NCI-H2081 (cell line): ENCODE measurements around the gene OSBPL8.

Experiments
- DNase-seq, 2 experiments: peaks; one replicate each; lab custom pipeline; 2025; lab: John Stamatoyannopoulos, UW

Gene OSBPL8

DNA sequence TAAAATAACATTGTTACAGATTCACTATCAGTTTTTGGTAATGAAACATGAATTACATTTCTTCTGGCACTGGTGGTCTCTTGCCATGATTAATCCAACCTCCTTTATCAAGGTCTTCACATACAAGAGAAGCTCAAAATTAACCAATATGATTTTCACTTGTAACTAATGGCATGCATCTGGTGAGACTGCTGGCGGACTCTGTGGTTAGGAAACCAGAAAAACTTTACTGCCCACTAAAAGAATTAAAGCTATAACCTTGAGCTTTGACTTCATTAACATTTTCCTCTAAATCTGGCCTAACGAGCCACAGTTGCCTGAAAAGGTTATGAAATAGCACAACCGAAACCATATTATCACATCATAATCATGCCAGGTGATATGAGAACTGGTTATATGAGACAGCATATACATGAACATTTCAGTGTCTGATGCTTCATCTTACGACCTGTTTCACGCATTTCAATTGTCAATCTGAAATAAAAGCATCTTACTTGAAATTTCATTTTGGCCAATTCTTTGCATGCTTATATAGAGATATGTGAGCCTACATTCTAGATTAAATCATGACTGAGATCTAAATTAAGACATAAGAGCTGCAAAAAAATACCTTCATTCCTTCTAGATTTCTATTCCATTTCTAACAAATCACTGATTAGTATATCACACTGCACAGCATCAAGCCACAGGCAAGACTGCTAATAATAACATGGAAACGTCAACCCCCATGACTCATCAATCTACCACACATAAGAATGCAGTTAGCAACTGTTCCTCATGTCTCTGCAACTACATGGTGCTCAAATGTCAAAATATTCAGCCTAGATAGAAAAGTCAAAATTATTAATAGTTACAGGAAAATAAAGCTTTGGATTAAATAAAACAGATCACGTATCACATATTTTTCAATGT is 89.3 kb downstream of the OSBPL8 start:
- DNase-seq: no peak

DNA sequence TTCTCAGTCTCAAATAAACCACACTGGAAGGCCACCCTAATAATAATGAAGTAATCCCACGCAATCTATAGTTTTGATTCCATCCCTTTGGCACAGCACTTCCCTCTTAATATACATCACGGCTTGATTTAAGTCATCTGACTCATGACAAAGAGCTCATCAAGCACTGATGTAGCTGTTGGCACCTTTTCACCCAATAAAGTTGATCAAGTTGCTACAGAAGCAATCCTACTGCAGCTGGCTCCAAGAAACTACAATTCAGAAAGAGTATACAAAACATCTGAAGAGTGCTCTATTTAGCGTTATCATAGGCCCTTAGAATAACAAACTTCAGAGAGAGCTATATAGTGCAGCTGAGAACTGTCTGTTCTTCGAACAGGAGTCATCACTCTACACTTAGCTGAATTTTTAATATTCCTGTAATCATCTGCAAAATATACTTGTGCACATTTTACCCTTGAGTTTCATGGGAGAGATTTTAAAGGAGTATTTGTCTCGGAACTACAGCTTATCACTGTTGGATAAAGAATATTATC is 94.9 kb downstream of the OSBPL8 start:
- DNase-seq: no peak

DNA sequence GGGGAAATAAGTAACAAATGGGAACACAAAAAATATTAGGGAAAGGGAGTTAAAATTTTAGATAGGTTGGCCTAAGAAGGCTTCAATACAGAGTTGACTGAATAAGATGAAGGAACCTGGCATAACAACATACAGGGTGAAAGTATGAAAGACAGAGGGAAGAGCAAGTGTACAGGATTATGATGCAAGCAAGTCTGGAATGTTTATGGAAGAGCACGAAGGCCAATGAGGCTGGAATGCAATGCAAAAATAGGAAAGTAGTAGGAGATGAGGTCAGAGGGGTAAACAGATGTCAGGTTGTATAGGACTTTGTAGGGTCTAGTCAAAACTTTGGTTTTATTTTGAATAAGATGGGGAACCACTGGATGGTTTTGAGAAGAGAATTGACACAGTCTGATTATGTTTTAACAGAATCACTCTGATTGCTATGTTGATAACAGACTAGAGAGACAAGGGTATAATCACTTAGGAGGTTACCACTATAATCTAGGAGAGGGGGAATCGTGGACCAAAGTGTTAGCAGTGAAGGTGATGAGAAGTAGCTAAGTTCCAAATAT is 96.8 kb downstream of the OSBPL8 start:
- DNase-seq: no peak

DNA sequence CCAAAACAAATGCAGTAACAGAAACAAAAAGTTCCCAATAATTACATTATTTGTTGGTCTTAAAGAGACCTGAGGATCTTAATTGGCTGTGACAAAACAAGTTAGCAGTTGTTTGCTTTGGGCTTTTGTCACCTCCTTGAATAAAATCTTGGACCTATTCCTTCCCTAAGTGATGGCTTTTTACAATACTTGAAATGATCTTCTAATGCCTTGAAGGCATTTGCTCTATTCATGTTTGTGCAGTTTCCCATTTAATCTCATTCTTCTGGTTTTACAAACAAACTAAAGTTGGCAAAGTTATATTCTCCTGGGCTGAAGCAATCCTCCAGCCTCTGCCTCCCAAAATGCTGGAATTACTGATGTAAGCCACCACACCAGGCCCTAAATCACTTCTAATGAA is 98.8 kb downstream of the OSBPL8 start:
- no peak for DNase-seq

DNA sequence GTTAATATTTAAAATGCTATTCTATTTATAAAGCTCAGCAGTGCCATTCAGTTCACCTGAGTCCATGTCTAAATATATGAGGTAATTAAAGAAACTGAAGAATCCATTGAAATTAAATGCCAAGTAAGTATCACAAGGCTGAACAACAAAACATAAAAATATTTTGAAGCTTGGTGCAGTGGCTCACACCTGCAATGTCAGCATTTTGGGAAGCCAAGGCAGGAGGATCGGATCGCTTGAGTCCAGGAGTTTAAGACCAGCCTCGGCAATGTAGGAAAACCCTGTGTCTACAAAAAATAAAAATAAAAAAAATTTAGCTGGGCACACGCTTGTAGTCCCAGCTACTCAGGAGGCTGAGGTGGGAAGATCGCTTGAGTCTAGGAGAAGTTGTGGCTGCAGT is 101.8 kb downstream of the OSBPL8 start:
- no peak for DNase-seq

DNA sequence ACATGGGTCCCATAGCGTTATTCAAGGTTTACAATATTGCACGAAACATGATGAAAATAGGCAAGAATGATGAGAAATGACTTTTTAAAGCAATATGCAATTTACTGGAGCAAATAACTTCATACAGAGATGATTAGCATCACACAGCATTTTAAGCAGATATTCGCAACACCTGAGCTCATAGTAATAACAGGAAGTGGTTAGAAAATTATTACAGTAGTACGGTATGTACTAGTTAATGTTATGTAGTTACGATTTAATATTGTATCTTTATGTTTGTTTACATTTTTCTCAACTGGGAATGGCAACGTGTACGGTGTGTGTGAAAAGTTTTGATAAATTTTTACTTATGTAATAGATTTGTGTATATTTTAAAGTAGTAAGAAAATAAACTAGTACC is 102.6 kb downstream of the OSBPL8 start:
- DNase-seq: no peak

DNA sequence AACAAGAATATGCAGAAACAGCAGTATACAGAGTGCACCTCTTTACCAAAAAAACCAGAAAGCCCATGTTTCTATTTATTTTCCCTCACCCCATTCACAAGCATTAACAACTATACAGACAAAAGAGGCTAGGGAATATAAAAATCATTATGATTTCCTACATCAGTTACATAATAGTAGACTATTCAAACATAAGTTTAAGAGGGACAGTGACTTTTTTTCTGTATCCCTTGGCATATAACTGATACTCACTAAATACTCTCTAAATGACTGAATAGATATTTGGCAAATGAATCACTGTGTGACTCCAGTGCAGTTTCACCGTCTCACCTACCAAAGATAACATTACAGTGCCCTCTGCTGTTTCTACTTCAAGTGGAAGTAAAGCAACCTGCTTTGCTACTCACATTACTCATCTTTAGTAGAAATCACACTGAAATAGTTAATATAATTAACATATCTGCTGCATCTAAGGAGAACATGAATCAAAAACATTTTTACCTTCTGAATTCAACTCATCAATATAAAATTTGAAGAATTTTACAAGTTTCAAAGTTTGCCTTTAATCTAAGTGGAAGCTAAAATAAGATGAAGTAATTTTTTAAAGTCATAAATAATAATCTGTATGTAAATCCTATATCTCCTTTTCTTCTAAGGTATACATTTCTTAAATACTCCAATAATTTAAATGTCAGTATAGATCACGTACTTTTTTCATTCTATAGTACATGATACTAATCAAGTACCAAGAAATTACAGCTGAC is 103.8 kb downstream of the OSBPL8 start:
- DNase-seq: peak; percentile 42 to 51

DNA sequence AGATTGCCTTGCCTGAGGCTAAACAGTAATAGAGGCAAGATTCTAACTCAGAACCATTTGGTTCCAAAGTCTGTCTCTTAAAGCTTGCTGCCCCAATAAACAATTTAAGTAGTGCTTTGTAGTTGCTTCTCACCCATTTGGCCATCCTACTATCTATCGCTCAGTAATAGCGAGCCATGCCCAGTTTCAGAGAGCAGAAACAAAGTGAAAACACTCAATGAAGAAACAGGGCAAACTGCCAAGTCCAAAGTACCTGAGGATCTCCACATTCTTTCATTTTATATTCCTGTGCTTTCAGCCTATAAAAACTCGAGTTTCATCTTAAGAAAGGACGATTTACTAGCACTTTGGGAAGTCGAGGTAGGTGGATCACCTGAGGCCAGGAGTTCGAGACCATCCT is 108.0 kb downstream of the OSBPL8 start:
- DNase-seq: no peak

DNA sequence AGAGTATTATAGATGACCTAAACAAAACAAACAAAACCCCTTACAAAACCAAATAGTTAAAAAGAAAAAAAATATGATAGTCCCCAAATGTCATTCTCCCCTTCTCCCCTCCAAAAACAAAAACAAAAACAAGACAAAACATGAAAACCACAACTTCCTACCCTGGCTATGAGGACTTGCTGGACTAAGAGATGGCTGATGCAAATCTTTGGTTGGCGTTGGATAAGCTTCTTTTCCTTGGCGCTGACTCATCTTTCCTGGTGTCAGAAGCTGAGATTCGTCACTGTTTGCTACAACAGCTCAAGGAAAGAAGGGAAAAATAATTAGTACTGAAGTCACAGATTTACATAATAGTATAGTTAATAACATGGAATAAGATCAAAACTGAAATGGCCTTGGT is 108.9 kb downstream of the OSBPL8 start:
- DNase-seq: no peak

DNA sequence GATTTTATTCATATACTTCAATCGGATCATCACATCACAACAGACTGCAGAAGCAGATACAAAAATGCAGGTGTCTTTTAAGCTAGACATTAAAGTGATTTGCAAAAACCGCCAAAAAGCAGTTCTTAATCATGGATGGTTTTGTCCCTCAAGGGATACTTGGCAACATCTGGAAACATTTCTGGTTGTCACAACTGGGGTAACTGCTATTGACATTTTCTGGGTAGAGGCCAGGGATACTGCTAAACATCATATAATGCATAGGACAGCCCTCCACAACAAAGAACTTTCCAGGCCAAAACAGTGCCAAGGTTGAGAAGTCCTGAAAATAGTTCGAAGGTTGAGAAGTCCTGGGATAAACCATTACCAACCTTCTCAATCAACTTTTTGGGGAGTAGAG is 109.6 kb downstream of the OSBPL8 start:
- DNase-seq: no peak

DNA sequence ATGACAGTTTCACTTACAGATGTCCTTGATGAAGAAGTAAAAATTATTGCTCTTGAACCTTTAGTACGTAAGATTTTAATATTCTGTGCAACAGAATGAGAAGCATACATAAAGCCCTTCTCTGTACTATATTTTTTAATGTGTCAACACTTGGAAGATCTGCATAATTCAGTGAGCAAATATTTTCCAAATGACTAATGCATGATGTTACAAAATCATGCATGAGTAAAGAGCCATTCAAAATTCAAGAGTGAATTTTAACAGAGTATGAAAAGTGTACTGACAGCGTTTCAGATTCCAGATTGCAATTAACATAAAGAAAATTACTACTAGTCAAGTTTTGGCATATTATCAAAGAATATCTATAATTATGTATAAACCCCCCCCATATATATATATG is 110.0 kb downstream of the OSBPL8 start:
- no peak for DNase-seq

DNA sequence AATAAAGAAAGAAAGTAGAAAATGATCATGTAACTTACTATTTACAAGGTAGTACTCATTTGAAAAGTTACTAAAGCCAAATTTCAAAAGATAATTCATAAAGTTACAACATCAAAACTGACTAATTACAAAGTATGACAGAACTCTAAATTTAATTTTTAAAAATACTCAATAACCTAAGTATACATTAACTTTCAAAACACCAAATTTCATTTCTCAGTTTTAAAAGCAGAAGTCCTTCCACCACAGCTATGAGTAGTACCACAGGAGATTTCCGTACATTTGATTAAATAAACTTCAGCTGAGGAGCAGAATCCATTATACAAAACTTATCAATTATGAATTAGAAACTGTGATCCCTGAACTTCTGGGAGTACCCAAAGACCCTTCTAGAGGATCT is 110.6 kb downstream of the OSBPL8 start:
- no peak for DNase-seq

DNA sequence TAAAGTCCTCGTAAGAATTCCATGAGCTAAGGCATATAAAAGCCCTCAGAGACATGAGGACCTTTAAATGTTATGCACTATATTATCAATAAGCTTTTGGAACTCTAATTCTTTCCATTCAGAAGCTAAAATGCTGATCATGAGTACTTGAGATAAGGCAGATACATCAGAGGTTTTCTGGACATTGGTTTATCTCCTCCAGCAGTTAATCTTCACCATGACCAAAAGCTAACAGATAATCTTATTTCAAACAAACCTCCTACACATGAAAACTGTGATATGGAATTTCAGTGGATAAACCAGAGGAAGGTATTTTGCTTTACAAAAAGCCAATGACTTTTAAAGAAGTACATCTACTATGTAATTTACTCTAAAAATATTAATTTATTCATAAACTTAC is 113.5 kb downstream of the OSBPL8 start:
- DNase-seq: no peak

DNA sequence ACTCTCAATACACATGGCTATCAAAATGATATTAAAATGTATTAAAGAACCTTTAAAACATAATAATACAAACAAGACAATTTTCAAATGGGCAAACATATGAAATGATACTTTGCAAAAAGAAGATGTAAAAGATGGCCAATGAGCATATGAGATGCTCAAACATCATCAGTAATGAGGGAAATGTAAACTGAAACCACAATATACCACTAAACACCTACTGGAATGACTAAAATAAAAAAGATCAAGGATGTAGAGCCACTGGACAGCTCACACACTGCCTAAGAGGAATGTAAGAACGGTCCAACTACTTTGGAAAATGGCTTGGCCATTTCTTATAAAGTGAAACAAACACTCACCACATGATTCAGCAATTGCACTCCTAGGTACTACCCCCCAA is 114.1 kb downstream of the OSBPL8 start:
- no peak for DNase-seq

DNA sequence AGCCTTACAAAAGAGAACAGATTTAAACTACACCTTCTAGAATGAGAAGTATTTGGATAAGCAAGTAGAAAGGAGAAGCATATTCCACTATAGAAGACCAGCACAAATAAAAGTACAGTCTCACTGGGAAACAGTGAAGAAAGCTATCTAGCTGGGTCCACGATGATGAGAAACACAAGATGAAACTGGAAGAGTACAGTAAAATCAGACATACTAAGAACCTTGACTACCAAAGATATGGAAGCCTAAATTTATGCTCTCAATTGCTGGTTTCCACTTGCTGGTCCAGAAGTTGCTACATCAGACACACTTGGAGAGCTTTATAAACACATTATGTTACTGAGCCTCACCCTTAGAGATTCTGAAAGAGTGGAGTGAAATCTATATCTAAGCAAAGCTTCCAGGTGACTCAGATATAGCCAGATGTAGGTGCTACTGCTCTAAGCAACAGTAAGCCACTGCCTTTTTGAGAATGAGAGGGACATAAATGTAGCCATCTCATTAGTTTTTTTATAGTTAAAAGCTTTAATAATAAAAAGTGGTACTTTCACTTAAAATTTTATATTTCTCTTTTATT is 115.1 kb downstream of the OSBPL8 start:
- no peak for DNase-seq

DNA sequence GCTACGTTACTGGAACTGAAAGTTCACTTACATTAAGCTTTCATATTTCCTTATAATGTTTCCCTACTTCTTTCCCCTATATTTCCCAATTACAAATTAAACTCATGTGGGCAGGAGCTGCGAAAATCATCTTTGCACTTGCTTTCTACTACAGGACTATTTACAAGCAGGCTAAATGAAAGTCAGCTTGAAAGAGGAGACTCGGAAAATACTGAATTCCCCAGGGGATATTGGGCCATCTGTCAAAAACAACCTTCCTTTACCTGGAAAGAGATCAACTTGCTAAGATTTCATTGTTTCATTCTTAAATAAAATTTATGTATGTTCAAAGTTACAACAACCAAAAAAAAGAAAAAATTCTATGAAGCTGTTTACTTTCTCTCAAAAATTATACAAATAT is 118.6 kb downstream of the OSBPL8 start:
- no peak for DNase-seq

DNA sequence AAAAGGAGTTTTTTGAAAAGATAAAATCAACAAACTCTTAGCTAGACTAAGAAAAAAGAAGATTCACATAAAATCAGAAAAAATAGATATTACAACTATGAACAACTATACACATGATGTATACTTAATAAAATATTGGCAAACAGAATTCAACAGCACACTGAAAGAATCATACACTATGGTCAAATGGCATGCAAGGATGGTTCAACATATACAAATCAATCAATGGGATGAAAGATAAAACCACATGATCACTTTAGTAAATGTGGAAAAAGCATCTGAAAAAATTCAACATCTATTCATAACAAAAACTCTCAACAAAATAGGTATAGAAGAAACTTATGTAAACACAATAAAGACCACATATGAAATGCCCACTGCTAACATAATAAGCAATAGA is 126.8 kb downstream of the OSBPL8 start:
- DNase-seq: no peak

DNA sequence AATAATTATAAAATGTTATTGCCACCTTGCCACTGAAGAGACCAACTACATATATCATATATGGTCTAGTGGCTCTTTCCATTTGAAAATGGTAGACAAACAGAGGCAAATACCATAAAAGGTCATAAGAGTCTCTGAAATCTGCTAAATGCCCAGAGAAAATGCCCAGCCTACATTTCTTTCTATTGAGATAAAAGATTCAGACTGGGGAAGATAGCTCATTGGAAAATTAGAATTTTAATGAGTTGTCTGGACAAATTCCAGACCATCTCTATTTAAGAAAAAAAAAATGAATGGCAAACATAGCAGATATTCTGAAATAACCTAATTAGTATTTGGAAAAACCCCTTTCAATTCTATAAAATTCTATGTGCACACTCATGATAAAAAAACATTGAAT is 131.5 kb downstream of the OSBPL8 start:
- no peak for DNase-seq

DNA sequence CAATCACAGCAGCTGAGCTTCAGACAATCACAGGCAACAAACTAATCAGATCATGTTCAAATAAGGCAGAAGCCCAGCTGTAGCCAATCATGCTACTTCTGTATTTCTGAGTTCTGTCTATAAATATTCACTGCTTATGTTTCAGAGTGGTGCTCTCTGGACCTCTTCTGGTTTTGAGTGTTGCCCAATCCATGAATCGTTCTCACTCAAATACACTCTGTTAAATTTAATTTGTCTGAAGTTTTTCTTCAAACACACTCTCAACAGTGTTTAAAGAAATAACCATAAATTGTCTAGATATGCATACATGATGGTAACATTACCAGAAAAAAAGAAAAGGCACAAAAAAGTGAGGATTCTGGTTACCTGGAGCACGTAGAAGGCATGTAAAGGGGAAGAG is 133.4 kb downstream of the OSBPL8 start:
- no peak for DNase-seq

DNA sequence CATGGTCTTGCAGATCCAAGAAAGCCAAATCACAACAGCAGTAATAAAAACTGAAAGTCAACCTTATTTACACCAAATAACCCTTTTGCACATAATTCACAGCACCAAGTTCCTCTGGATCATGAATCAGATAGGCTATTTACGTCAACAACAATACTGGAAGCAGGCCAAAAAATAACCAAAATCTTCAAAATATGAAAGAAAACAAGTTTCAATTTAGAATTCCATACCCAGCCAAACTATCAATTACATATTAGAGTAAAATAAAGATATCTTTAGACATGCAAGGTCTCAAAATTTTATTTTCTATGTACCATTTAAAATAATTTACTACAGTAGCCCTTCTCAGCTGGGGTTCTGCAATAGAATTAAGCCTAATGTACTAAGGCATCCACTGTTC is 134.6 kb downstream of the OSBPL8 start:
- no peak for DNase-seq

DNA sequence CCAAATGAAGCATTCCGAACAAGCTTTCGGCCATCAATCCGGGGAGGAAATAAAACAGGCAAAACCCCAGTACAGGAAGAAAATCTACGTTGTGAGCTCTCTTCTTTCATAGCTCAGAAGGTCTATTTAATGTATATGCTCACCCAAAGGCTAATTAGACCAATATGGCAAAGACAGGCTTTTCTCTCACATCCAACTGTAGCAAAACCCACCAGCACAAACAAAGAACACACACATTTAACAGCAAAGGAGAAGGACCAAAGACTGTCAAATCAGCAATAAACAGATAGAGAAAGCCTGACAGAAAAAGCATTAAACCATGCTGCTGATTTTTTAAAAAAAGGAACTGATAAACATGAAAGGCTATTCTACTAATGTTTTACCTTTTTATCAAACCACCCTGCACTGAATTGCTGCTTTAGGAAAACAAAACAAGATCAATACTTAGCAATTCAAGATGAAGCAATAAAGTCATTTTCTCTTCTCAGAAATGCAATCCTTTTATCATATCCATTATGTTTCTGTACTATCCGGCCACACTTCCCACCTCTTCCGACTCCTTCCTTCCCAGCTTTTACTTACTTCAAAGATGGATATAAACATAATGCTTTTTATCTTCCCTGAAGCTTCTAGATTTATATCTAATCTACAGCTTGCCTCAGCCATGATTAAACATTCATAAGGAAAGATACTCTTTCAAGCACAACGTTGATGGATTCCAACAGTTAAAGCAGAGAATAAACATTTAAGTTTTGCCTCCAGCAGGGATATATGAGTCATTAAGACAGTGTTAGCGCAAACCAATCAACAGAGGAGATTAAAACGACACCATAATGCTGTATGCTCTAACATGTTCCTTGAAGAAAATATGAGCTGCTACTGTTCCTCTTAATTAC is 136.8 kb downstream of the OSBPL8 start:
- DNase-seq: peak in 1 of 2 experiments; percentile 16
